PC-9 (cell line): Measurements from ENCODE around the gene MESP1. TPM values are rescaled to one million over a fixed set of nuclear protein-coding genes. Genes with fewer than 3 reads are reported as not detected.

Experiments used
- BruUV-seq: library from RNA; stranded (reverse); fragments of 400-500 nt; replicated peaks from 2 replicates; lab custom pipeline; 2021; lab: Mats Ljungman, UMichigan
- CTCF ChIA-PET: fragments of 300-600 bp; sonication (Branson Sonifier 250); formaldehyde crosslinking; loops from one replicate; lab custom pipeline; 2022; ENCODE audit warnings: antibody characterized with exemption; lab: Charles Lee
- POLR2A ChIA-PET: fragments of 300-600 bp; sonication (Branson Sonifier 250); formaldehyde crosslinking; loops from one replicate; lab custom pipeline; 2022; ENCODE audit warnings: antibody characterized with exemption; ENCODE audit not compliant: unreplicated experiment; lab: Charles Lee
- DNase-seq, 2 experiments: peaks; one replicate each; pipeline versions ENCODE4 v3.0.0 to v3.0.0-alpha.2; 2015 to 2022; ENCODE audit warnings: mixed read lengths in 1 of 2
- H2AFZ ChIP-seq: fragments of 200-600 bp; sonication (generic); 2 replicates; pipeline ENCODE4 v1.8.1; 2017; ENCODE audit warnings: antibody characterized with exemption
- H3F3A ChIP-seq: fragments of 200-600 bp; sonication (generic); 2 replicates; pipeline ENCODE4 v1.8.1; 2017; ENCODE audit warnings: antibody characterized with exemption, mild to moderate bottlenecking, low read depth; ENCODE audit not compliant: insufficient read depth
- H3K27ac ChIP-seq: fragments of 200-600 bp; sonication (generic); 2 replicates; pipeline ENCODE4 v1.6.1; 2016; ENCODE audit warnings: mixed run types
- H3K27me3 ChIP-seq: fragments of 200-600 bp; sonication (generic); 2 replicates; pipeline ENCODE4 v1.6.1; 2016; ENCODE audit warnings: low read depth, mixed run types; ENCODE audit not compliant: insufficient read depth
- H3K36me3 ChIP-seq: fragments of 200-600 bp; sonication (generic); 2 replicates; pipeline ENCODE4 v1.6.1; 2016; ENCODE audit warnings: low read depth, mixed run types
- H3K4me1 ChIP-seq: fragments of 200-600 bp; sonication (generic); replicated peaks from 2 replicates; pipeline ENCODE4 v1.6.1; 2016; ENCODE audit warnings: mixed run types; ENCODE audit not compliant: insufficient read depth
- H3K4me2 ChIP-seq: fragments of 200-600 bp; sonication (generic); 2 replicates; pipeline ENCODE4 v1.6.1; 2017; ENCODE audit warnings: mixed run types
- H3K4me3 ChIP-seq: fragments of 200-600 bp; sonication (generic); 2 replicates; pipeline ENCODE4 v1.6.1; 2016; ENCODE audit warnings: mixed run types
- H3K79me2 ChIP-seq: fragments of 200-600 bp; sonication (generic); 2 replicates; pipeline ENCODE4 v1.6.1; 2017; ENCODE audit warnings: low read depth, mixed run types
- H3K9me2 ChIP-seq: fragments of 200-600 bp; sonication (generic); 2 replicates; pipeline ENCODE4 v1.8.1; 2017; ENCODE audit warnings: mild to moderate bottlenecking; ENCODE audit not compliant: insufficient read depth
- H3K9me3 ChIP-seq: fragments of 200-600 bp; sonication (generic); 2 replicates; pipeline ENCODE4 v1.8.1; 2016; ENCODE audit warnings: low read depth; ENCODE audit not compliant: insufficient read depth
- H4K20me1 ChIP-seq: fragments of 200-600 bp; sonication (generic); 2 replicates; pipeline ENCODE4 v1.8.1; 2017; ENCODE audit not compliant: insufficient read depth
- EZH2 ChIP-seq: fragments of 200-600 bp; sonication (generic); IDR thresholded peaks from 2 replicates; pipeline ENCODE4 v1.8.0; 2017; ENCODE audit warnings: antibody characterized with exemption, low read depth
- intact Hi-C: fragments of 100-400 bp; cut with micrococcal nuclease; formaldehyde crosslinking; loops from one replicate; pipeline ENCODE4 v1.10.0; 2022; ENCODE audit not compliant: unreplicated experiment
- total RNA-seq: library from RNA; stranded (reverse); gene quantifications from 2 replicates; pipeline ENCODE4 v1.2.3, GENCODE V29; 2021
- TF ChIP-seq, protein P1 (sequence below): fragments of 200-600 bp; sonication (generic); conservative IDR thresholded peaks from 2 replicates; pipeline ENCODE4 v1.6.1; 2017; ENCODE audit warnings: mixed run types, antibody characterized with exemption, mild to moderate bottlenecking, moderate library complexity

MESP1 gene
- total RNA-seq, 1 experiment from 2014 or later: 8.5 TPM

DNA sequence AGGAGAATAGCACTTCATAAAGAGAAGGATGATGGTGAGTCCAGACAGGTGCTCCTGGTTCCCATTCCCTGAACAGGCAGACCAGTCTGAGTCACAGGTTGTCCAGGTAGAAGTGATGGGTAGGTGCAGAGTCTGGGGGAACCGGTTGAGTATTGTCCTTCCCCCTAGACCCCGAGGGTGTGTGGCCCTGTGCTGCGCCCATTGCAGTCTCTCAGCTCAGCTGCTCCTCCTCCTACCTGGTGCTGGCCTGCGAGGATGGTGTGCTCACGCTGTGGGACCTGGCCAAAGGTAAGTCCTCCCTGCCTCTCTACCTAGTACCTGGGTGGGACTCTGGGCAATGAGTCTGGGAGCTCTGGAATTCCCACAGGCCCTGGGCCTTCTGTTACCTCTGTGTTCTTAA lies 19.8 kb downstream of the MESP1 start:
- intact Hi-C loops: no loop called here
- H3K9me3 ChIP-seq: no peaks in the 10 kb centered on the region
- no peak for DNase-seq
- H3K4me1 ChIP-seq: no peaks in the 10 kb centered on the region
- ChIA-PET POLR2A (no interaction called here), CTCF (no interaction called here)
- H3K79me2 ChIP-seq: no peaks in the 10 kb centered on the region
- BruUV-seq: no TSS peak
- H3K36me3 ChIP-seq: no peaks in the 10 kb centered on the region
- no peaks in the 10 kb centered on the region for H3K27me3 ChIP-seq
- no peaks in the 10 kb centered on the region for H3F3A ChIP-seq
- TF ChIP-seq, protein P1, sequence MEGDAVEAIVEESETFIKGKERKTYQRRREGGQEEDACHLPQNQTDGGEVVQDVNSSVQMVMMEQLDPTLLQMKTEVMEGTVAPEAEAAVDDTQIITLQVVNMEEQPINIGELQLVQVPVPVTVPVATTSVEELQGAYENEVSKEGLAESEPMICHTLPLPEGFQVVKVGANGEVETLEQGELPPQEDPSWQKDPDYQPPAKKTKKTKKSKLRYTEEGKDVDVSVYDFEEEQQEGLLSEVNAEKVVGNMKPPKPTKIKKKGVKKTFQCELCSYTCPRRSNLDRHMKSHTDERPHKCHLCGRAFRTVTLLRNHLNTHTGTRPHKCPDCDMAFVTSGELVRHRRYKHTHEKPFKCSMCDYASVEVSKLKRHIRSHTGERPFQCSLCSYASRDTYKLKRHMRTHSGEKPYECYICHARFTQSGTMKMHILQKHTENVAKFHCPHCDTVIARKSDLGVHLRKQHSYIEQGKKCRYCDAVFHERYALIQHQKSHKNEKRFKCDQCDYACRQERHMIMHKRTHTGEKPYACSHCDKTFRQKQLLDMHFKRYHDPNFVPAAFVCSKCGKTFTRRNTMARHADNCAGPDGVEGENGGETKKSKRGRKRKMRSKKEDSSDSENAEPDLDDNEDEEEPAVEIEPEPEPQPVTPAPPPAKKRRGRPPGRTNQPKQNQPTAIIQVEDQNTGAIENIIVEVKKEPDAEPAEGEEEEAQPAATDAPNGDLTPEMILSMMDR: no peak
- TF ChIP-seq EZH2: no peak
- H4K20me1 ChIP-seq: no peaks in the 10 kb centered on the region
- H3K27ac ChIP-seq: no peak overlapping the region
- no peaks in the 10 kb centered on the region for H3K9me2 ChIP-seq
- H3K4me2 ChIP-seq: no peak overlapping the region
- H3K4me3 ChIP-seq: no peak overlapping the region
- no peak overlapping the region for H2AFZ ChIP-seq

DNA sequence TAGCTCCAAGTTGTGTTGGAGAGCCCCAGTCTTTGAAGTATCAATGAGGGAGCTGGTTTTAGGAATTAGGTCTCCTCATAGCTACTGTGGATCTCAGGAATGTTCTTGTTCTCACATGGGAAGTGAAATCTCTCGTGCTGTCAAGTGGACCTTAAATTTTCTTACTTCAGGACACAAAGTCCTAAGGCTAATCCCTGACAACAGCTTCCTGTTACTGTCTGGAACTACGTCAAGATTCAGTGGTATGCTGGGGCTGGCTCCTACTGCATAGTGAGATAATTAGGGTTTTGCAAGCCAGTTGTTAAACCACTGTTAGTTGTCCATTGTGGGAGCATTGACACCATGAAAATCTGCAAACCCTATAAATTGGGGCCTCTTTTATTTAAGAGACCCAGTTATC lies 22.8 kb downstream of the MESP1 start:
- Histone ChIP-seq H3F3A (no peaks in the 10 kb centered on the region), H3K27ac (no peak overlapping the region), H3K9me2 (no peaks in the 10 kb centered on the region), H3K4me1 (no peaks in the 10 kb centered on the region), H3K79me2 (no peaks in the 10 kb centered on the region), H2AFZ (no peak overlapping the region), H4K20me1 (no peaks in the 10 kb centered on the region), H3K4me2 (no peak overlapping the region), H3K27me3 (no peaks in the 10 kb centered on the region), H3K9me3 (no peaks in the 10 kb centered on the region), H3K4me3 (no peak overlapping the region), H3K36me3 (no peaks in the 10 kb centered on the region)
- DNase-seq: no peak
- BruUV-seq: no TSS peak
- TF ChIP-seq EZH2: no peak
- TF ChIP-seq, protein P1: no peak
- intact Hi-C loops: no loop called here
- POLR2A ChIA-PET: no interaction called here
- CTCF ChIA-PET: no interaction called here

DNA sequence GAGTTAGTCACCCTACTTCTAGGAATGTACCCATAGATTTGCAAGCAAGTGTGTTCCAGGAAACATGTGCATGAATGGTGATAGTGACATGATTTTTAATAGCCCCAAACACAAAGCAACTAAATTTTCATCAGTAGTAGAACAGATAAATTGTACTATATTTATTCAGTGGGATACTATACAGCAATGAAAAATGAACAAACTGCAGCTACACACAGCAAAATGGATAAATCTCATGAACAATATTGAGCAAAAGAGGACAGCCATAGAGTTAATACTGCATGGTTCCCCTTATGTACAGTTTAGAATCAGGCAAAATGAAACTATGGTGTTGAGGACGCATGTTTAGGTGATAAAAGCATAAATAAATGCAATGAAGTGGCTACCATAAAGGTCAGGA lies 26.0 kb downstream of the MESP1 start:
- Histone ChIP-seq H2AFZ (no peak overlapping the region), H3K4me3 (no peak overlapping the region), H3K36me3 (no peaks in the 10 kb centered on the region), H3K27ac (no peak overlapping the region), H3K27me3 (no peaks in the 10 kb centered on the region), H3K4me2 (no peak overlapping the region), H3K9me3 (no peaks in the 10 kb centered on the region), H3K79me2 (no peaks in the 10 kb centered on the region), H4K20me1 (no peaks in the 10 kb centered on the region), H3F3A (no peaks in the 10 kb centered on the region), H3K4me1 (no peaks in the 10 kb centered on the region), H3K9me2 (no peaks in the 10 kb centered on the region)
- intact Hi-C loops: no loop called here
- no TSS peak for BruUV-seq
- DNase-seq: no peak
- TF ChIP-seq, protein P1: no peak
- no peak for TF ChIP-seq EZH2
- POLR2A ChIA-PET: no interaction called here
- CTCF ChIA-PET: no interaction called here
